ES-I3 (cell line): ENCODE measurements around the gene RAMP3.
"Not testable (repeated sequence)": the region's sequence is repeated elsewhere in the genome, so short reads cannot be mapped to it uniquely, and the experiment has no call there.

ENCODE experiments used
- H3K36me3 ChIP-seq: 2 replicates; pipeline ENCODE4 v1.6.1; 2013; ENCODE audit warnings: mild to moderate bottlenecking, low read length, control low read depth, moderate library complexity; ENCODE audit not compliant: insufficient read depth
- H3K4me1 ChIP-seq: 2 replicates; pipeline ENCODE4 v1.6.1; 2013; ENCODE audit warnings: mild to moderate bottlenecking, control low read depth, low read length; ENCODE audit not compliant: insufficient read depth
- H3K9ac ChIP-seq: 2 replicates; pipeline ENCODE4 v1.6.1; 2013; ENCODE audit warnings: low read depth, mild to moderate bottlenecking, low read length, moderate library complexity
- H3K9me3 ChIP-seq: 2 replicates; pipeline ENCODE4 v1.6.1; 2013; ENCODE audit warnings: mild to moderate bottlenecking, low read length, moderate library complexity; ENCODE audit not compliant: control insufficient read depth, insufficient read depth

RAMP3 gene

DNA sequence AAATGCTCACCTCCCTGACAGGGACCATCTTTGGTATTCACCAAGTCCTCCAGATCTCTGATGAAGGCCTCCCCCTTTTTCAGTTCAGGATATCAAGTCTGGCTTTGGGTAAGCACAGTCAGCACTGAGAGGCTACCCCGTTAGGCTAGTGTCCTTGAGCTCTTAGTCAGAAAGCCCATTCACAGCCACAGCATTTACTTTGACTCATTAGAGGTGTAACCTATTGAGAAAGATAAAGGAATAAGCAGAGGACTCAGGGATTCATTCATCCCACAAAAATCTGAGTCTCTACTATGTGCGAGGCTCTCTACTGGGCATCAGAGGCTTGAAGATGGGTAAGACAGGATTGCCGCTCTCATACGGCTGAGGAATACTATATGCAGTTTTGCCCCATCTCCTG lies 14.0 kb upstream of the RAMP3 start:
- Histone ChIP-seq H3K36me3 (no peaks in the 10 kb centered on the region), H3K4me1 (no peaks in the 10 kb centered on the region), H3K9me3 (no peaks in the 10 kb centered on the region), H3K9ac (no peak overlapping the region)

DNA sequence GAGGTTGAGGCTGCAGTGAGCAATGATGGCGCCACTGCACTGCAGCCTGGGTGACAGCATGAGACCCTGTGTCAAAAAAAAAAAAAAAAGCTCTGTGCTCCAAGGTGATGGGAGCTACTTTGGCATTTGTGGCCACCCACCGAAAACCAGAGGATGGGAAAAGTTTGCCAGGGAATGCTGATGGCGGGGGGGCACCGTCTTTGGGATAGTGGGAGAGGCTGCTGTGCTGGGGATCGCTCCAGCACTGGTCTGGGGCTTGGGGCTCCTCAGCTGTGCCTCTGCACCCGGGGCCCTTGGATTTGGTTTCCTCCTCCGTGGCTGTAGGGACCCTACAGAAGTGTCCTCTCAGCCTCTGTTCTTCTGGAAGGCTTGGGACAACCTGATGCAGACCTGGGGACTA lies 11.7 kb upstream of the RAMP3 start:
- H3K4me1 ChIP-seq: no peaks in the 10 kb centered on the region
- no peaks in the 10 kb centered on the region for H3K9me3 ChIP-seq
- H3K36me3 ChIP-seq: no peaks in the 10 kb centered on the region
- H3K9ac ChIP-seq: no peak overlapping the region

GRCh38 chr7:45146531-45147379 lies 10.8 kb upstream of the RAMP3 start:
- Histone ChIP-seq H3K4me1 (no peaks in the 10 kb centered on the region), H3K36me3 (no peaks in the 10 kb centered on the region), H3K9ac (no peak overlapping the region), H3K9me3 (no peaks in the 10 kb centered on the region)

DNA sequence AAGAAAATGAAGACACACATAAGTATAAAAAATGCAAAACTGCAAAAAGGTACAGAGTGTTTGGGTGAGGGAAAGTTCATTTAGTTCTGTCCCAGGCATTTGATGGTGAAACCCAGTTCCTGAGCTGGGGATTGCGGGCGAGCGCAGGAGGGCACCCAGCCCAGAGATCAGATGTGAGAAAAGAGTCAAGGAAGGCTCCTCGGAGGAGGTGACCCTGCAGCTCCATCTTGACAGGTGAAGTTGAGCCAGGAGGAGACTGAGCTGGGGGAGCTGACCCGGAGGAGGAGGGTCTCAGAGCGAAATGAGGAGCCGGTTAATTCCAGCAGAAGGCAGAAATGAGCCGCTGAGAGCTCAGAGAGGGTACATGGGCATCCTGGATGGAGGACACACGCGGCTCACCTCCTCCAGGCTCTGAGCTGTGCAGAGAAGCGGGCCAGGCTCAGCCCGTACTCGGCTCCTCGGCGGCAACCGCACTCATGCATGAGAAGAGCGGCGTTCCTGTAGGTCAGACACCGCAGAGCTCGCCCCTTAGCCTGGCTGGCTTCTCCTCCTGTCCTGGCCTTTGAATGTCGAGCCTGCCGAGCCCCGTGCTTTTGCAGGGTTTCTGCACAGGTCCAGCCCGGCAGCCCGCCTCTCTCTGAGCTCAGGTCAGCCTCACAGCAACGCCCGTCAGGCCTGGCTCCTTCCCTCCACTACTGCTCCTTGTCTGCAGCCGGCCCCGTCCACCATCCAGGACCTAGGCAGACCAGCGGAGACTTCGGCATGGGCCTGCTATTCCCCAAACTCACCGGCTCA lies 9.5 kb upstream of the RAMP3 start:
- no peaks in the 10 kb centered on the region for H3K36me3 ChIP-seq
- H3K9ac ChIP-seq: no peak overlapping the region
- no peaks in the 10 kb centered on the region for H3K4me1 ChIP-seq
- no peaks in the 10 kb centered on the region for H3K9me3 ChIP-seq

GRCh38 chr7:45148653-45148973 lies 9.0 kb upstream of the RAMP3 start:
- Histone ChIP-seq H3K9me3 (no peaks in the 10 kb centered on the region), H3K9ac (no peak overlapping the region), H3K4me1 (no peaks in the 10 kb centered on the region; the same call in 1 of the 2 replicates), H3K36me3 (no peaks in the 10 kb centered on the region)

DNA sequence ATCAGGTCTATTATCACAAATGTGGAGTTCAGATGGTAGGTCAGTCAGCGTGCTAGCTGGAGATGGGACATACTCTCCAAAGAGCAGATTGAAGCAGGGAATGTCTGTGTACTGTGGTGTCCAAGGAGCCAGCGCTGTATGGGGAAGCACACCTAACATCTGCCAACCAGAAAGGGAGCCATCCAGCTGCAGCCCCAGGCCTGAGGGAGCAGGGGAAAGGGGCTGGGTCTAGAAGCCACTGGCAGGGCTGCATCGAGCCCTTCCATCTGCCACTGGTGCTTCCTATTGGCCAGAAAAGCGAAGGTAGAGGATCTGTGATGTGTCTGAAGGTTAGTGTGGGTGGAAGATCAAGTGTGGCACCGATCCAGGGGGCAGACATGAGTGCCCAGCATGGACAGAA lies 8.0 kb upstream of the RAMP3 start:
- Histone ChIP-seq H3K36me3 (no peaks in the 10 kb centered on the region), H3K9me3 (no peaks in the 10 kb centered on the region), H3K4me1 (no peaks in the 10 kb centered on the region; the same call in 1 of the 2 replicates), H3K9ac (no peak overlapping the region)

GRCh38 chr7:45150199-45150598 lies 7.4 kb upstream of the RAMP3 start:
- H3K4me1 ChIP-seq: no peaks in the 10 kb centered on the region; the same call in 1 of the 2 replicates
- no peak overlapping the region for H3K9ac ChIP-seq
- H3K36me3 ChIP-seq: no peaks in the 10 kb centered on the region
- no peaks in the 10 kb centered on the region for H3K9me3 ChIP-seq

DNA sequence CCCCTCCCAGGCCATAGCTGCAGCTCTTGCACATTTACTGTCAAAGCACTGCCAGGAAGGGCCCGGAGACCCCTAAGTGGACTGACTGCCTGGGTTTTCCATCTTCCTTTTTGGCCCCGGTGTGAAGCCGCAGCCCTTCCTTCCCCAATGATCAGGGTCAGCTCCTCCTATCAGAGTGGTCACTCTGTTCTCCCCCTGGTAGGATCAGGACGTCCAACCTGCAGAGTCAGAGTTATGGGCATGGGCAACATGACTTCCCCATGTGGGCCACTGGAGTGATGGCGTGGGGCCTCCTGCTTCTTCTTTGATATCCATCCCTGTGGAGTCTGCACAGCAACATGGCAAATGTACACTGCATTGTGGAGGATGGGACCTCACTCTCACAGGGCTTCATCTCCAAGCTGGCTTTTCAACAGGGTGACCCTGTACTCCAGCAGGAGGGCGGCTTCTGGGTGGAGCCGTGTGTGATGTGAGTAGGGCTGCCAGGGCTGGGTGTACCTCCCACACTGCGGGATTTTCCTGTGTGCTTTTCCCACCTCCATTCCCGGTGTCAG lies 6.4 kb upstream of the RAMP3 start:
- Histone ChIP-seq H3K4me1 (no peaks in the 10 kb centered on the region; the same call in 1 of the 2 replicates), H3K9ac (no peak overlapping the region), H3K9me3 (no peaks in the 10 kb centered on the region), H3K36me3 (no peaks in the 10 kb centered on the region)

DNA sequence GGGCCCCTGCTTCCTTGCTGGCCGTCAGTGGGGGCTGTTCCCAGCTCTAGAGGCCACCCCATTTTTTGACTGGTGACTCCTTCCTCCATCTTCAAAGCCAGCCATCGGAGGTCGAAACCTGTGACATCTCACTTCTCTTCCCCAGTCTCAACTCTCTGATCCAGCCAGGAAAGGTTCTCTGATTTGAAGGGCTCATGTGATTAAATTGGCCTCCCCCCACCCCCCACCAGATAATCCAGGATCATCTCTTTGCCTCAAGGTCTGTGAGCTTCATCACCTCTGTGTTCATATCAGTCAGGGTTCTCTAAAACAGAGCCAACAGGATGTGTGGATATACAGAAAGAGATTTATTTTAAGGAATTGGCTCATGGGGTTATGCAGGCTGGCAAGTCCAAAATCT lies 5.6 kb upstream of the RAMP3 start:
- no peaks in the 10 kb centered on the region for H3K36me3 ChIP-seq
- H3K9me3 ChIP-seq: no peaks in the 10 kb centered on the region
- H3K9ac ChIP-seq: no peak overlapping the region
- H3K4me1 ChIP-seq: no peaks in the 10 kb centered on the region; the same call in 1 of the 2 replicates

DNA sequence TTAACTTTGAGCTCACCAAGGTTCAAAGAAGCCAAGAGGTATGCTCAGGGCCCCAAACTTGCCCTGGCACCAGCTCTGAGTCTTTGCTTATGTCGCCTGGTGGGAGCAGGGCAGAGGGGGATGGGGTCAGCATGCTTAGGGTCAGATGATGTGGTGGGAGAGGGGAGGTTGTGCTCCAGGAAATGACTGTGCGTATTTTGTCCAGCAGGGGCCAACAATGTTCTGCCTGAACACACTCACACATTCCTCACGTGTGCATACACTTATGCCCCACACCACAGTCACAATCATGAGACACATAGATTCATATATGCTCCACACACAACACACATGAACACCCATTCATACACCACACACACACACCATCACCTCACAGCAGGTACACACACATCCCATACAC lies 4.4 kb upstream of the RAMP3 start:
- H3K36me3 ChIP-seq: no peaks in the 10 kb centered on the region
- H3K9ac ChIP-seq: no peak overlapping the region
- H3K4me1 ChIP-seq: no peaks in the 10 kb centered on the region; the same call in 1 of the 2 replicates
- no peaks in the 10 kb centered on the region for H3K9me3 ChIP-seq

DNA sequence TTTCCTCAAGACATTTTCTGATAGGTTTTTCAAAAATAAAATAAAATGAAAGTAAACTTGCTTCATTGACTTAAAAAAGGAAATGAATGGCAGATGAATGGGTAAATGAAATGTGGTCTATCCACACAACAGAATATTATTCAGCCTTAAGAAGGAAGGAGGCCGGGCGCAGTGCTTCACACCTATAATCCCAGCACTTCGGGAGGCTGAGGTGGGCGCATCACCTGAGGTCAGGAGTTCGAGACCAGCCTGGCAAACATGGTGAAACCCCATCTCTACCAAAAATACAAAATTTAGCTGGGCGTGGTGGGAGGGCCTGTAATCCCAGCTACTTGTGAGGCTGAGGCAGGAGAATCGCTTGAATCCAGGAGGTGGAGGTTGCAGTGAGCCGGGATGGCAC lies 3.7 kb upstream of the RAMP3 start:
- not testable (repeated sequence) for H3K4me1 ChIP-seq, H3K9ac ChIP-seq, H3K9me3 ChIP-seq, H3K36me3 ChIP-seq

DNA sequence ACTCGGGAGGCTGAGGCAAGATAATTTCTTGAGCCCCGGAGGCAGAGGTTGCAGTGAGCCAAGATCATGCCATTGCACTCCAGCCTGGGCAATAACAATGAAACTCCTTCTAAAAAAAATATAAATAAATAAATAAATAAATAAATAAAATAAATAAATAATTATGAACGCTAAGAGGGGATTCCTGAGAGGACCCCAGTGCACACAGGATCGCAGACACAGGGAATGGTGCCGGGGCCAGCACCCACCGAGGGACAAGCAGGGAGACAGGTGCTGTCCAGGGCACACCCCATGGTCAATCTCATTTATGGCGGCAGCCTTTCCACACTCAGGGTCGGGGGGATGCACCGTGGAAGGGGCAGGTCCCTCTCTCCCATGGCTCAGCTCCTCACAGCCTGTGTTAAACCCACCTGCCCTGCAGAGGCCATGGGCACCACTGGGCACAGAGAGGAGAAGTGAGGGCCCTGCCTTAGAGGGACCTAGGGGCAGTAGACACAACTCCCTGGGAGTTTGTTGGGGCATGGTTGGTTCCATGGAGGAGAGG lies 2.2 kb upstream of the RAMP3 start:
- Histone ChIP-seq H3K9me3 (no peaks in the 10 kb centered on the region), H3K4me1 (no peaks in the 10 kb centered on the region; the same call in 1 of the 2 replicates), H3K9ac (no peak overlapping the region), H3K36me3 (no peaks in the 10 kb centered on the region)

- Histone ChIP-seq H3K4me1 (no peaks in the 10 kb centered on the region; the same call in 1 of the 2 replicates), H3K36me3 (no peaks in the 10 kb centered on the region), H3K9me3 (no peaks in the 10 kb centered on the region), H3K9ac (no peak overlapping the region)
Measured at GRCh38 chr7:45155941-45156340, 1.6 kb upstream of the RAMP3 start.

DNA sequence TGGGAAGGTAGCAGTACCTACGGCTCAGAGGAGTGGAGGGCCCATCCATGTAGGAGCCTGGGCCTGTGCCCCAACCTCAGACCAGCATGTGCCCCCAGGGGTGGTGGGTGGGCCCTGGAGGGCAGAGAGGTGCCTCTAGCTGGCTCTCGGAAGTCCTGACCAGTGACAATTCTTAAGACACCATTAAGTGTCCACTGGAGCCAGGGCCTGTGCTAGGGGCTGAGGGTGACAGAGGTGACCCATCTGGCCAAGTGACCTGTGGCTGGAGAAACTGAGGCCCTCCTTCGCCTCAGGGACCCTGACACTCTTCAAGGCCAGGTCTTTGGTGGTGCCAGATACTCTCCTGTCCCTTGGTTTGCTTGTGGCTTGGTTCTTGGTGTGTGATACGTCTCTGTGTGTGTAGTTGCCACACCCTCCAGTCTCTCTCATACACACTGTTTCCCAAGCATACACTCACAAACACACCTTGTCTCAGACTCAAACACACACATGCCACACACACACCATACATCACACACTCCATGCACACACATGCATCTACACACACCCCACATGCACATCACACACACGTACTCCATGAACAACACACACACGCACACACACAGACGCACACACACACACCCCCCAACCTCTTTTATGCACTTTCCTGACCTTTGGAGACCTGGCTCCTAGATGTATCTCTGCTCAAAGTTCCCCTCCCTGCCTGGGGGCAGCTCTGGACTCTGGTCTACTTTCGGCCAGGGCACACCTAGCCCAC lies 897 bp upstream of the RAMP3 start:
- H3K9me3 ChIP-seq: no peaks in the 10 kb centered on the region
- peak overlapping the region; percentile 38; the same call in 1 of the 2 replicates for H3K9ac ChIP-seq
- H3K36me3 ChIP-seq: no peaks in the 10 kb centered on the region
- H3K4me1 ChIP-seq: no peaks in the 10 kb centered on the region; the same call in 1 of the 2 replicates
